GM12801 (cell line): Measurements from ENCODE around the gene IFI44.

Source experiments
- CTCF ChIP-seq: IDR thresholded peaks from one replicate; pipeline ENCODE4 v1.5.1; 2011; ENCODE audit warnings: control low read depth; ENCODE audit not compliant: insufficient read length; ENCODE audit errors: extremely low read depth

The IFI44 gene

GRCh38 chr1:78649628-78650027 lies at the start of gene IFI44:
Gene IFI44, plus strand, starts transcription at chr1:78649831. Its CDS starts 365 bp downstream, at chr1:78650196.
- TF ChIP-seq CTCF: no peak

GRCh38 chr1:78601068-78601467 lies 48.6 kb upstream of the IFI44 start:
- no peak for TF ChIP-seq CTCF

GRCh38 chr1:78603206-78603605 lies 46.4 kb upstream of the IFI44 start:
- no peak for TF ChIP-seq CTCF

GRCh38 chr1:78604643-78605042 lies 45.0 kb upstream of the IFI44 start:
- TF ChIP-seq CTCF: no peak

GRCh38 chr1:78606274-78606673 lies 43.4 kb upstream of the IFI44 start:
- no peak for TF ChIP-seq CTCF

- TF ChIP-seq CTCF: no peak
These were observed 42.2 kb upstream of the IFI44 start for GRCh38 chr1:78607334-78607927.

GRCh38 chr1:78607944-78608343 lies 41.7 kb upstream of the IFI44 start:
- TF ChIP-seq CTCF: no peak
